Measurements from ENCODE around the gene LIN7C.
A peak's percentile ranks its signal among the peaks of the same experiment; 100 is the strongest.
"Not testable (repeated sequence)": the region's sequence is repeated elsewhere in the genome, so short reads cannot be mapped to it uniquely, and the experiment has no call there.

The LIN7C gene

DNA sequence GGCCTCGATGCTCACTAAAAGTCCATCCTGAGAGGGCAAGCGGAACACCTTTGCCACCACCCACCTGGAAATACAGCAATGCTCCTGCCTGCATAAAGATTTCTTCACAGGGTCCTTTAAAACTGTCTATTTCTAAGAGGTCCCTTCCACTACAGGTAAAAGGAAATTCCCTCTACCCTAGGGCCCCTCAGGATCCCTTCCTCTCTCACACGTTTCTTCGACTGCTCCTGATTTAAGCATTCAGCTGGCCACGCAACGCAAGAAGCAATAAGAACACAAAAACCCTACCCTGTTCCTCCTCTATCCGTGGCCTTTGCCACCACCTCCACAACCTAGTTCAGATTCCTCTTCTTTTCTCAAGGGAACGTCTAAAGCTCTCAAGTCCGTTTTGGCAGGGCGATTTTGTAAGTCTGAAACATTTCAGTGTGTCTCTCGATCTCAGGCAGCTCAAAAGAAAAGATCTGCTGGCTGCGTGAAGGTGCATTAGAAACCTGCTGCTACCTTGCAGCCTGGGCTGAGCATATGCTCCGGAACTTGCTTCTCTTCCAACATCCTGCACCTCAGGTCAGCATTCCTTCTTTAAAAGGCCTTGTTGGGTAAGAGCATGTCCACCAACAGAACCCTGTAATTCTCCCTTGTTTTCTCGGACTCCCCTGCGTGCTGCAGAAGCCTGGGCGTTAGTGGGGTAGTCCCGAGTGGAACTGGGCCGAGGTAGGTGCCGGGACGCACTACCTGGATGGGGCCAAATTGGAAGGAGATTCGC is 35.6 kb downstream of the LIN7C start:
- no peak for DNase-seq (ENCODE audit: low read depth, low spot score)

DNA sequence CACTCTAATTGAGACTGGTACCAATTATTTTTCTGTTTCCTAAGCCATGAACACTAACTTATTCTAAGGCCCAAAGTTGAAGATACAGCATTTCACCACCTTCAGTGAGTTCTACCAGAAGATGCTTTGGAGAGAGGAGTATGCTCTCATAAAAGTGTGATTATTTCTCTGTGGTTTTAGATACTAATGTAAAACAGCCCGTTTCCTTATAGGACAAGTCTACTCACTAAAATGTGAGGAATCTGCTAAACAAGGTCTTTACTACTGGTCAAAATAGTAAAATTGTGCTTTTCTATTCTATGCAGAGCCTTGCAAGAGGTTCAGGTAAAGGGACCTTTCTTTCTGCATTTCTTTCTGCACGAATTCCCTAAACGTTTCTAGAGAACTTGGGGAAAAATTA is 36.4 kb downstream of the LIN7C start:
- no peak for DNase-seq (ENCODE audit: low read depth, low spot score)

DNA sequence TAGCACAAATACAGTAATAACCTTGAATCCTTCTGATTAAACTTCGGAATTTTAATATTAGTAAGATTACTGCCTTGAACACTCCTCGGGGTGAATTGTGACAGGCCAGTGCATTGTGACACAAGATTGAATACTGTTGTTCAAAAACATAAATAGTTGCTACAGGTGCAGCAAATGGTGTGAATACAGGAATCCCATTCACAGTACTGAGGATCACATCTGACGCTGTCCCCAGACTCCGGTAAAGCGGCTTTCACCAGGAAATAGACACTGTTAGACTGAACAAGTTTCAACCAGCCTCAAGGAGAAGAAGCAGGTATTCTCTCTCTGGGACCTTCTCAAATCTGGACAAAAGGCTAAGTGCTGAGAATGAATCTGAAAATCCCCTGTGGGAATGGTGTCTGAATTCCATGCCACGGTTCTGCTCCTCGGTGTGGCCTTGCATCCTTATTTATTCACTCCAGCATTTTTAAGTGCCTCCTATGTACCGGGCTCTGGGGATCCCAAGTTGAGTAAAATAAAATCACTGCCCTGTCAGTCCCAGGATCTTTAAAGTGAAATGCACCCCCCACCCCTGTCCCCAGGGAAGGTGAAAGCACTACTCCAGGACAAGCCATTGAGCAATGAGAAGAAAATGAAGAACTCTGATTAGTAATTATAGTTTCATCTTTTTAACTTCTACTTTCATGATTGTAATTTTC is 37.4 kb downstream of the LIN7C start:
- DNase-seq (ENCODE audit: low read depth, low spot score): no peak

DNA sequence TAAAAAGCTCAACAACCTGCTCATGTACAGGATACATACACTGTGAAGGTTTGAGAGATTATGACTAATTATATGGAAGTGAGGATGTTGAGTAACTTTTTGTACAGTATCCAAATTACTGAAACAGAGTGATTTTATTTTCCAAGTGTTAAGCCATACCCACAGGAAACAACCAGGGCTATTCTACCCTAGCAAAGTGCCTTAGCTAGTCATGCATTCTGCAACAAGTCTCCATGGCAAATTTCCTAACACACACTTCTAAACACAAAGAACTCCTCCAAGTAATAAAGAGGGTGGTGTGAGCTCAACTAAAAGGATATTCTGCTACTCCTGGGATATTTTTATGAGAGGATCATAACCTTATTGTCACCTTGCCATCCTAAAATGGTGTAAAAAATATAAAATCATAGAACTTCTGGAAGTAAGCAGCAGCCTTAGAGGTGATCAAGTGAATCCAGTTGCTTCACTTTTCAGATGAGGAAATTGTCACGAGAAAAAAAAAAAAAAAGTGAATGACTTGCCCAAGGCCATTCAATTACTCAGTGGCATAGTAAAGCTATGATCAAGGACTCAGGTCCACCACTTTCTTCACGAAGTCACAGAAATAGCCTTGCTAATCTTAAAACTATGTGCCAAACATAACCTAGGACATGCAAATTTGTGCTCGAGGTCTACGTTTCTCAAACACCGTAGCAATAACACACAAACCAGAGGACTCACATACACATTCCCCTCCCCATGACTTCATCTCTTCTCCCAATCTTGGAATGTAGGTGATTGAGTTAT is 38.2 kb downstream of the LIN7C start:
- no peak for DNase-seq (ENCODE audit: low read depth, low spot score)

DNA sequence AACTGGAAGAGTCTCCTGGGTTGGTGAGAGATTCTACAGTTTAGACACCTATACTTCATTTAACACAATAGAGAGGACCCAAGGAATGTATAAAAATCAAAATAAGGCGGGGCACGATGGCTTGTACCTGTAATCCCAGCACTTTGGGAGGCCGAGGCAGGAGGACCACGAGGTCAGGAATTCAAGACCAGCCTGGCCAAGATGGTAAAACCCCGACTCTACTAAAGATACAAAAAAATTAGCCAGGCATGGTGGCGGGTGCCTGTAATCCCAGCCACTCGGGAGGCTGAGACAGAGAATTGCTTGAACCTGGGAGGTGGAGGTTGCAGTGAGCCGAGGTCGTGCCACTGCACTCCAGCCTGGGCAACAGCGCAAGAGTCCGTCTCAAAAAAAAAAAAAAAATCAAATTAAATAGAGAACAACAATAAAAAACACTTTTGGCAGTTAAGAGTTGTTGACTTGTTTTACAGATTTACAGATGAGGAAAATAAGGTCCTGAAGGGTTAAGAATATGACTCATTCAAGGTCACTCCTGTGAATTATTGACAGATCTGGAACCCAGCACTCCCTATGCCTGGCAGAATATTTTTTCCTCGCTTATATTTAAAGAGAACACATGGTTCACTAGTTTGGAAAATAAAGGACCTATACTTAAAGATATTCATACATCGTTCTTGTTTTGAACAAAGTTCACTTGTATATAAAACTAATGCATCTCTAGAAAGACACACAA is 39.2 kb downstream of the LIN7C start:
- DNase-seq (ENCODE audit: low read depth, low spot score): no peak

DNA sequence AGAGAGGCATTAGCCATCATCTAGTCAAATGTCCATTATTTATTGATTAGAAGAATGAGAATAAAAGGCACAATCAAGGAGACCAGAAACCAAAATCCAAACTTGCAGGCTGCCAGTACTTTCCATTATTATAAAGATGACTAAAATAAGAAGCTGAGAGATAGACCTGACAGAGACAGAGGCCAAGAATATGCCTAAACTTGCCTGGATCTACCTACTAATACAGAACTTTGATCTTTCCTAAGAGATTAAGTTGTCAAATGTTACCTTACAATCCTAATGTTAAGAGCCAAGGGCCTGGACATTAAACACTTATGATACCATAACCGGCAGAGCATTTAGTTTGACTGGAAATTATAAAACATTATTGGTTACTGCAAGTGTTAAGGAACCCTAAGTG is 40.2 kb downstream of the LIN7C start:
- no peak for DNase-seq (ENCODE audit: low read depth, low spot score)

DNA sequence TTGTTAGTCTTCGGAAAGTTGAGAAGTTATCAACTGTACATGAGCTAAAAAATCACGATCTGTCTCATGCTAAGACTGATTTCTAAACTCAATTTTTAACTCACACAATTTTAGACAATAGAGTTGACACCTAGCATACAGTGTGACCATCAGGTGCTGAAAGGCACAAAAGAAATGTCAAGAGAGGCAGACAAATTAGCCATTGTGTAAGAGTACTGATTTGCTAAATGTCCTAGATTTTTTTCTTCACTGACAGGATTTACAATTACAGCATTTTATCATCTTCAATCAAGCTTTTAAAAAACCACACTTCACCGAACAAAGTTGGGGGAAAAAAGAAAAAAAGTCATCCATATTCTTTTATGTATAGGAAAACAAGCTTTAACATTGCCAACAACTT is 40.9 kb downstream of the LIN7C start:
- DNase-seq (ENCODE audit: low read depth, low spot score): no peak

DNA sequence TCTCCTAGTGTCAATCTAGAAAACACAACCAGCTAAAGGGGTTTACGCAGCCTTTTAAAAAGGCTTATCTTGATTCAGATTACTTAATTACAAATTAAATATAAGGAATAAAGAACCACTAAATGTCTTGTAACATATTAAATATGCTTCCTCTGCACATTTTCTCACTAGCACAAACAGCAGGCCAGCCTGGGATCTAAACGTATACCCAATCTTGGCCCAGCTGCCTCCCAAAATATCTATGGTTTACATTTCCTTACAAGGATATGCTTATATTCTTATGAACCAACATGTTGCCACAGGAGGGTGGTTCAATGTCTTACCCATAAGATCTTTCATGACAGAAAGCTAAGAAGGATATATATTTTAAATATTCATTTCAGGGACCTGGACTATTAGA is 41.7 kb downstream of the LIN7C start:
- no peak for DNase-seq (ENCODE audit: low read depth, low spot score)

DNA sequence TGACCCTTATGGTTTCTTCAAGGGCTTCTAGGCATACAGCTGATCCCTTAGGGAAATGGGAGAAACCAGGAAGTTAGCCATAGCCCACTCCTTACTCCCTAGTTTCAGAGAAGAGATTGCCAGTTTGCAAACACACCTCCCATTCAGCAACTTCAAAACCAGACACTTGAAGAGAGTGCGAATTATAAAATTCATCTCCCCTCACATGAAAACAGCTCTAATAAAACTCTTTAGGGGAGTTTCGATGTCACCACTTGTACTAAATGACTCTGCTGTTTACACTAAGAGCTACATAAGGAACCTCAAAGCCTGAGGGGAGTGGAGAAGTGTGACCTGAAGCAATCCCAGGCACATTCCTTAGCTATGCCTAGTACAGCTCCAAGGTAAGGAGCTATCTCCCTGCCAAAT is 42.3 kb downstream of the LIN7C start:
- DNase-seq (ENCODE audit: low read depth, low spot score): no peak

DNA sequence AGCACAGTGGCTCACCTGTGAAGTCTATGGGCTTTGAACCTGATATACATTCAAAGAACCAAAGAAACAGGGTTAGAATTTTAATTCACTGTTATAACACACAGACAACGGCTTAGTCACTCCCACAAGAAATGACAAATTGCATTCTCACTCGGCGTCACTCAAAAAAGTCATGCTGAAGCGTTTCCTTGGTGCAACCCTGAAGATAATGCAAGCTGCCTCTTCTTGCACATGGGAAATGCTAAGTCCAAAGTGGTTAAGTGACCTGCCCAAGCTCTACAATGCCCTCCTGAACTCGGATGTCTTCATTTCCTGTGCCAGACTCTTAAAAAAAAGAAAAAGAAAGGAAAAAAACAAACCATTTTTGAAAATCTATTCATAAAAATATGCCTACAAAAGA is 44.0 kb downstream of the LIN7C start:
- DNase-seq (ENCODE audit: low read depth, low spot score): no peak

DNA sequence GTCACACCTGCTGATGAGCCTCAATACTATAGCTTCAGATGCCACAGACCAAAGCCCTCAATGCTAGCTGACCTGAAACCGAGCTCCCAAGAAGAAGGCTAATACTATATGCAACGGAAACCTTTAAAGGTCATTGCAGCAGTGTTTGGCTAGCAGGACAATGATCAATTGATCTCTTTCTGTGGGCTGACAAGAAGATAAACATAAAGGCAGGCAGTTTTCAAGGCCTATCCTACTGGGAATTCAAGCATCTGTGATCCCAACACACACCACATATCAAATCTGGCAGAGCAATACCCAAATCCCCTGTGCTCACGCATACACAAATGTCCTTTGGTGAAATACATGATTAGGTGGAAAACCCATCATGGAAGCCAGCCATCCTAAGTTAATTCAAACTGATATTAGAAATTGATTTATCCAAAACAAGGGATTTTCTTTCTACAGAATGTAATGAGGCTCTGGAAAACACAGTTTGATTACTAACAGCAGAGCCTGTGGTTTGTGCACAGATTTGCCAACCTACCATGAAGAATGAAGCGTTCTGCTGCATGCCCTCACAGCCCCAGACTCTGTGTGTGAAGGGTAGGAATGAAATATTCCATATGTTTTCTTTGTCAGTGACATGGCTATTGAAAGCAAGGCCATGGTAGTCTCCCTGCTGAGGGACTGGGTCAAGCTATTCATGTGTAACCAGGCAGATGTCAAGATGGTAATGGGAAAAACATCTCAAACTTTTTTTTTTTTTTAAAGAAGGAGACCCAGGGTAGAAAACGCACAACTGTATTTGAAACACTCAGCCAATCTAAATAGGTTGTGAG is 46.2 kb downstream of the LIN7C start:
- DNase-seq (ENCODE audit: low read depth, low spot score): peak; percentile 50

DNA sequence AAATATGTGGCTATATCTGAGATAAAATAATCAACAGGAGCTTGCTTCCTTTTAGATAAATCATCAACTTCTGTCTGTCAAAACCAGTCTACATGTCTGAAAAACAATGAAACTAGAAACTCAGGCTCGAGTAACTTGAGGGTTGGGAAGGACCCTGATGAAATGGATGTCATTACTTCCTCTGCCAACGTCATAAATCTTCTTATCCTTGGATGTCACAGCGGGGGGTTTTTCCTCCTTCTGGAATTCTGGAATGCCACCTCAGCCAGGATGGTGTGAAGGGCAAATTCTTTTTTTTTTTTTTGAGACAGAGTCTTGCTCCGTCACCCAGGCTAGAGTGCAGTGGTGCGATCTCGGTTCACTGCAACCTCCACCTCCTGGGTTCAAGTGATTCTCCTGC is 47.4 kb downstream of the LIN7C start:
- no peak for DNase-seq (ENCODE audit: low read depth, low spot score)

DNA sequence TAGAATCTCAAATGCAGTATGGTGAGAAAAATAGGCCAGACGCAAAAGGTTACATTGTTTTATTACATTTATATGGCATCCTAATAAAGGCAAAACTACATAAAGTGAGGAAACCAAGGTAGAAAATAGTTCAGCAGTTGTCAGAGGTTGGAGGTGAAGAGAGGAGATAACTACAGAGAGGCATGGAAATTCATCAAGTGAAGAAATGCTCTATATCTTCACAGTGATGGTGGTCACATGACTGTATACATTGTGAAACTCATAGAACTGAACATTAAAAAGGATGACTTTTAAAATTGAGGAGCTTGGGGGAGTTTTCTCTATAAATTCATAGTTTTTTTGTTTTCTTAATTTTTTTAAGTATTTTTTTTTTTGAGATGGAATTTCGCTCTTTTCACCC is 48.4 kb downstream of the LIN7C start:
- no peak for DNase-seq (ENCODE audit: low read depth, low spot score)

DNA sequence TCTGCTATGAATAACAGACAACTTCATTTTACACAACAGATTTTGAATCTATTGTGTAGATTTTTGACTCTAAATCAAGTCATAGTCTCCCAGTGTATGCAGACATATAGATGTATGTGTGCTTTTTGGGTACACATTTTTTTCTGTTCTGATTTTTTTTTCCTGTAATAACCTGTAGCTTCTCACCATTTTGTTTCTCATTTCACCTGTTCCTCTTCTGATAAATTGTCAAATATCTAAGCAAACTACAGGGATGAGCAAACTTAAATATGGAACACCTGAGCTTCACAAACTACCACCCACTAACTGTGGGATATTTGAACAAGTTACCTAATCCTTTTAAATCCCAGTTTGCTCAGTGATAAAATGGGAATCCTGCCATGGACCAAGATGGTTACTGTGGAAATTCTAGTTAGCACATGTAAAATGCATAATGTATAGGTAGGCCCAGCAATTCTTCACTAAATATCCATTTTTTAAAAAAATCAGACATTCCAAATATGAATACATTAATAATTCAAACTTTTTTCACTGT is 49.7 kb downstream of the LIN7C start:
- DNase-seq (ENCODE audit: low read depth, low spot score): no peak

DNA sequence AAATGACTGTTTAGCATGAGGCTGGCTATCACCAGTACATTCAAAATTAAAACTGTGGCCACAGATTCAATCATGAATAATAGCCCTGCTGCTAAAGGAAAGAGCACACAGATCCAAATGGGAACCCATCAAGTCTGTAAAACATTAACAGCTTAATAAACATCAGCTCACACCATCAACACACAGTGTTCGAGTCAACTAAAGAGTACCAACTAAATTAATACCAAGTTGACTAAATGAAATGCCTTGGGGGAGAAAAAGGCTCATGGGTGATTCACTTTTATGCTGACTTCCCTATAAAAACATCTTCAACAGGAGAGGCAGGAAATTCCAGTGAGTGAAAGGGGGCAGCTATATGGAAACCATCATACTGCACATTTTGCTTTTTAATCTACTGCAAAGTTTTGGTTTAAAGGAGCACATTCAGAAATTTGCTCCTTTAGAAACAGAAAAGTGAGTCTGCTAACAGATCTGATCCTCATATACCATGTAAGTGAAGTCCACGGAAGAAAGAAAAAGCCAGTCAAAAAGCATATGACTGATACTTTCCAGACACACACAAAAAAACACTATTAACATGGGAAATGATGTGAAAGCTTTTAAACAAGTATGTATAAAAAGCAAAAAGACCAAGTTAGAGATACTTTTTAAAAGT is 50.3 kb downstream of the LIN7C start:
- no peak for DNase-seq (ENCODE audit: low read depth, low spot score)

DNA sequence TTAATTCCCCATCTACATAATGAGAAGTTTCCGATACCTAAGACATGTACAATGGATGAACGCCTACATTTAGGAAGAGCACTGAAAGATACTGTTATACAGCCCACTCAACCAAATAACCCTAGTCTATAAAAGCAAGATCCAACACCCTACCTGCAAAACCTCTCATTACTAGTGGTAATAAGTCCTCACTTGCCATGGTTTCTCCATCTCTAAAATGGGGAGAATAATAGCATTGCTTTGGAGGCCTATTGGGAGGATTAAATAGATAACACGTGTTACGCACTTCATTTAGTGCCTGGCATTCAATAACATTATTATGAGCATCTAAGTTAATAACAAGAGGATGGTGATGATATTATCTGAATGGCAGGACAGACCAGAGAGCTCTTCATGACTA is 50.9 kb downstream of the LIN7C start:
- no peak for DNase-seq (ENCODE audit: low read depth, low spot score)

DNA sequence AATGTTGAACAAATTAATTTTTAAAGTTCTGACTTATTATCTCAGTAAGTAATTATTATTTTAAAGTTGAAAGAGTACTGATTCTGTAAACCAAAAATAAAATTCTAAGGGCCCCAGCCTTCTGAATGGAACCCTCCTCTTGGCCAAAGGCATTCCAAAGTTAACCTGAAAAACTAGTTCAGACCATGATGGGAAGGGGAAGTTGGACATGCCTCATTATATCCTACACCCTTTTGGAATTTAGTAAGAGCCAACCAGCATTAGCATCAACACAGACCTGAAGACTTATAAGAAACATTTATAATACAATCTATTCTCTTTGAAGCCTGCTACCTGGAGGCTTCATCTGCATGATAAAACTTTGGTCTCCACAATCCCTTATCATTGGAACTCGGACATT is 52.9 kb downstream of the LIN7C start:
- DNase-seq (ENCODE audit: low read depth, low spot score): no peak

DNA sequence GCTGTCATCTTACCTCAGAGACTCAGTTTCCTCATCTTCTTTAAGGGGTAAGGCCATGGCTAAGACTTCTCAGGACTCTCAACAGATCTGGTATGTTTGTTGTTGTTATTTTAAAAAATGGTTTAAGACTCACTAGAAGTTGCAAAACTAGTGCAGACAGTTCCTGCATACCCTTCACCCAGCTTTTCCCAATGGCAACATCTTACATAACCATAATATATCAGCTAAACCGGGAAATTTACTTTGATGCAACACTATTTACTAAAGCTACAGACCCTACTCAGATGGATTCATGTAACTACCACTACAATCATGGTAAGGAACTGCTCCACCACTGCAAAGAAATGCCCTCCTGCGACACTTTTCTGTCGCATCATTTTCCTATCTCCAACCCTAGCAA is 54.4 kb downstream of the LIN7C start:
- DNase-seq (ENCODE audit: low read depth, low spot score): no peak

DNA sequence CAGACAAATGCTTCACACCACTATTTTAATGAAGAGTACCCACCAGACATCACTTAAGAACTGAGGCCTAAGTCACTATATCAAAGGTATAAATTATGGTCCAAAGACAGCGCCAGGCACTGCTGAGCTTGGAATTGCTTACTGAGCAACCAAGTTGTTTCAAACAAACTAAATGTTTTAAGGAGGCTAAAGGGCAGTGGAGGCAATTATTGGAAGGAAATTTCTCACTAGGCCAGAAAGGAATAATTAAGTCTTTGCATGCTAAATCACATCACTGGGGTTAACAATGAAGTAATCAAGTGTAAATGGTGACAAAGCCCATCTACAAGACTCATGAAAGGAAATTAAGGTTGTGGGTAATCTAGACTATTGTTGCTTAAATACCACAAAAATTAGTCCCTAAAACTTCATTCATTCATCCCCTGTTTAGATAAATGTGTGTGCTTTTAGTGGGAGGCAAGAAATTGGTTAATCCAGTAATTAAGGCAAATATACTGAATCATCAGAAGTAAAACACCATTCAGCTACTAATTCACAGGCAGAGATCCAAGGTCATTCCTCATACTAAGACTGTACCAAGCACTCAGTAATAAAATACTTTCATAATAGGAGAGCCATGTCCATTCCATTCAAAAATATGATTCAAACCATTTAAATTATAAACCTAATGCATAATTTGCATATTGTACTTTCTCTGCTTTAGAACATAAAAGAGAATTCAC is 55.2 kb downstream of the LIN7C start:
- DNase-seq (ENCODE audit: low read depth, low spot score): no peak

DNA sequence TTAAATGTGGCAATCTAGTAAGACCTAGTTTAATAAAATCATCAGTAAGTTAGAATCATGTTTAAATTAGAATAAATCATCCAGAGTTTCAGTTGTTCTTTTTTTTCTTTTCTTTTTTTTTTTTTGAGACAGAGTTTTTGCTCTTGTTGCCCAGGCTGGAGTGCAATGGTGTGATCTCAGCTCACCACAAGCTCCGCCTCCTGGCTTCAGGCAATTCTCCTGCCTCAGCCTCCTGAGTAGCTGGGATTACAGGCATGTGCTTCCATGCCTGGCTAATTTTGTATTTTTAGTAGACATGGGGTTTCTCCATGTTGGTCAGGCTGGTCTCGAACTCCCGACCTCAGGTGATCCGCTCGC is 58.4 kb downstream of the LIN7C start:
- DNase-seq (ENCODE audit: low read depth, low spot score): not testable (repeated sequence)
